ENCODE results near the gene ISY1.
"Not testable (repeated sequence)": the region's sequence is repeated elsewhere in the genome, so short reads cannot be mapped to it uniquely, and the experiment has no call there.

DNA sequence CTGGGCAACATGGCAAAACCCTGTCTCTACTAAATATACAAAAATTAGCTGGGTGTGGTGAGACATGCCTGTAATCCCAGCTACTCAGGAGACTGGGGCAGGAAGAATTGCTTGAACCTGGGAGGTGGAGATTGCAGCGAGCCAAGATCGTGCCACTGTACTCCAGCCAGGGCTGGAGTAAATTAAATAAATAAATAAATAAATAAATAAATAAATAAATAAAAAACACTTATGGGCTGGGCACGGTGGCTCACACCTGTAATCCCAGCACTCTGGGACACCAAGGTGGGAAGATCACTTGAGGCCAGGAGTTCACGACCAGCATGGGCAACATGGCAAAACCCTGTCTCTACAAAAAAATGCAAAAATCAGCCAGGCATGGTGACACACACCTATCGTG is 19.9 kb downstream of the ISY1 start:
- not testable (repeated sequence) for TF ChIP-seq SP1 (IDR thresholded peaks at IDR 0.05; ENCODE audit: low read depth); POLR2A (IDR thresholded peaks at IDR 0.05; ENCODE audit: borderline replicate concordance, extremely low read depth, insufficient read depth, insufficient read length); TCF7L2 (IDR thresholded peaks at IDR 0.05; ENCODE audit: borderline replicate concordance, extremely low read depth, insufficient read depth, insufficient read length); CEBPB (IDR thresholded peaks at IDR 0.05; ENCODE audit: low read depth); ZFX (IDR thresholded peaks at IDR 0.05)
- TF ChIP-seq, protein P1, sequence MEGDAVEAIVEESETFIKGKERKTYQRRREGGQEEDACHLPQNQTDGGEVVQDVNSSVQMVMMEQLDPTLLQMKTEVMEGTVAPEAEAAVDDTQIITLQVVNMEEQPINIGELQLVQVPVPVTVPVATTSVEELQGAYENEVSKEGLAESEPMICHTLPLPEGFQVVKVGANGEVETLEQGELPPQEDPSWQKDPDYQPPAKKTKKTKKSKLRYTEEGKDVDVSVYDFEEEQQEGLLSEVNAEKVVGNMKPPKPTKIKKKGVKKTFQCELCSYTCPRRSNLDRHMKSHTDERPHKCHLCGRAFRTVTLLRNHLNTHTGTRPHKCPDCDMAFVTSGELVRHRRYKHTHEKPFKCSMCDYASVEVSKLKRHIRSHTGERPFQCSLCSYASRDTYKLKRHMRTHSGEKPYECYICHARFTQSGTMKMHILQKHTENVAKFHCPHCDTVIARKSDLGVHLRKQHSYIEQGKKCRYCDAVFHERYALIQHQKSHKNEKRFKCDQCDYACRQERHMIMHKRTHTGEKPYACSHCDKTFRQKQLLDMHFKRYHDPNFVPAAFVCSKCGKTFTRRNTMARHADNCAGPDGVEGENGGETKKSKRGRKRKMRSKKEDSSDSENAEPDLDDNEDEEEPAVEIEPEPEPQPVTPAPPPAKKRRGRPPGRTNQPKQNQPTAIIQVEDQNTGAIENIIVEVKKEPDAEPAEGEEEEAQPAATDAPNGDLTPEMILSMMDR (IDR thresholded peaks at IDR 0.05 in 2 of 3, conservative IDR thresholded peaks at IDR 0.05 in 1 of 3; ENCODE audit: borderline replicate concordance in 1 of 3, insufficient read depth in 1 of 3, low read depth in 2 of 3, low read length in 2 of 3) = not testable (repeated sequence)

Data from HCT116 (cell line).